ENCODE results near the gene COL12A1. TPM values are rescaled to one million over a fixed set of nuclear protein-coding genes. Genes with fewer than 3 reads are reported as not detected.

COL12A1 gene
- total and polyA plus RNA-seq, 9 of the 15 experiments (the other 6 are each of a cell fraction or from before 2014, with no cell fraction given) = 0.11 TPM; not detected in 8

- peaks cover 0 to 13% of the 10 kb centered on the region in 2 experiments; a peak in 1 of 5 replicates for H3K4me1 ChIP-seq (replicated peaks in 1 of 2; ENCODE audit: control insufficient read depth in 2 of 2, insufficient read depth in 2 of 2, low read length in 2 of 2)
- H3K9me1 ChIP-seq (ENCODE audit: control insufficient read depth, insufficient read depth, low read length) = no peaks in the 10 kb centered on the region
- H3K36me3 ChIP-seq (ENCODE audit: control insufficient read depth, insufficient read depth, low read length) = no peaks in the 10 kb centered on the region
- H3K27me3 ChIP-seq (ENCODE audit: control insufficient read depth in 2 of 2, insufficient read depth in 2 of 2, low read length in 2 of 2) = peaks cover 19 to 45% of the 10 kb centered on the region in 2 experiments; a peak in 4 of 5 replicates
- BruUV-seq (replicated peaks) = no TSS peak
- FAIRE-seq = no peak
- ChIA-PET CTCF (ENCODE audit: low intra/inter-chr PET ratio) (no interaction called here), POLR2A (no interaction called here)
- TF ChIP-seq CTCF (IDR thresholded peaks at IDR 0.05 in 2 of 3, conservative IDR thresholded peaks at IDR 0.05 in 1 of 3; ENCODE audit: insufficient read depth in 2 of 3, low read depth in 1 of 3, low read length in 3 of 3) (0 out of 6 replicates have a peak, but pooled peaks of 1 of the 3 experiments have one; percentile 11), MAZ (CRISPR knock-in tag; conservative IDR thresholded peaks at IDR 0.05 in 1 of 2, IDR thresholded peaks at IDR 0.05 in 1 of 2) (no peak)
- no peak for DNase-seq (ENCODE audit: extremely low read depth in 1 of 4, low spot score in 3 of 4)
- H3K4me3 ChIP-seq = no peak overlapping the region
- peak; percentile 26; the same call in 2 of the 3 replicates for ATAC-seq
- no peak overlapping the region for H3K9ac ChIP-seq (ENCODE audit: insufficient read depth in 1 of 2, low read depth in 2 of 2, low read length in 2 of 2)
- H3K79me2 ChIP-seq (ENCODE audit: control insufficient read depth, insufficient read depth, low read length) = no peaks in the 10 kb centered on the region
- in situ Hi-C loops (cut with MboI) (no loop called here), intact Hi-C loops (cut with micrococcal nuclease) (no loop called here)
- 4% methylated on average over 46 of the region's 46 CpGs for WGBS (ENCODE audit: insufficient coverage, low coverage, missing lambda C conversion rate)
- no peak overlapping the region for H3K27ac ChIP-seq (ENCODE audit: extremely low read depth, low read depth, low read length)
- no peak overlapping the region for H3K4me2 ChIP-seq (ENCODE audit: insufficient read depth, low read length)
- H3K9me3 ChIP-seq (replicated peaks; ENCODE audit: control insufficient read depth, insufficient read depth, low read depth, low read length) = no peaks in the 10 kb centered on the region
- H4K20me1 ChIP-seq (replicated peaks; ENCODE audit: control insufficient read depth, insufficient read depth, low read length) = 0 out of 2 replicates have a peak, but pooled peaks cover 4% of the 10 kb centered on the region
- H2AFZ ChIP-seq (ENCODE audit: low read depth, low read length) = no peak overlapping the region
Observed at GRCh38 chr6:75201901-75202672, 3.8 kb downstream of the COL12A1 start.

Measured in K562 (cell line).